ENCODE data around the gene CYP2U1. TPM values are rescaled to one million over a fixed set of nuclear protein-coding genes. Genes with fewer than 3 reads are reported as not detected.

The CYP2U1 gene
- total and polyA plus RNA-seq, 2 of the 8 experiments (the other 6 are each of a cell fraction or from before 2014, with no cell fraction given), result 3.1 to 5.0 TPM

GRCh38 chr4:107897823-107898222 lies 33.5 kb upstream of the CYP2U1 start:
- Histone ChIP-seq H3K4ac (replicated peaks; ENCODE audit: insufficient read length, low read depth, low read length) (no peak overlapping the region), H4K91ac (replicated peaks; ENCODE audit: insufficient read length, low read length) (no peak overlapping the region), H2BK5ac (ENCODE audit: low read depth, low read length) (no peak overlapping the region), H3K9me3 (ENCODE audit: insufficient read depth in 2 of 2, low read depth in 1 of 2, low read length in 1 of 2) (no peaks in the 10 kb centered on the region), H2AK5ac (ENCODE audit: low read depth, low read length) (no peak overlapping the region), H3K14ac (ENCODE audit: insufficient read length) (no peak overlapping the region), H3K4me3 (ENCODE audit: extremely low read depth in 1 of 4, insufficient read depth in 2 of 4, low read depth in 3 of 4, low read length in 4 of 4) (no peak overlapping the region), H2BK15ac (ENCODE audit: low read length) (no peak overlapping the region), H4K20me1 (replicated peaks in 1 of 2; ENCODE audit: control insufficient read depth in 1 of 2, insufficient read depth in 2 of 2, low read length in 2 of 2) (no peaks in the 10 kb centered on the region), H3K4me2 (ENCODE audit: insufficient read depth in 1 of 2, low read depth in 2 of 2, low read length in 2 of 2) (no peak overlapping the region), H3K4me1 (replicated peaks in 1 of 4; ENCODE audit: control insufficient read depth in 3 of 4, insufficient read depth in 4 of 4, low read length in 3 of 4) (no peaks in the 10 kb centered on the region), H2BK120ac (replicated peaks; ENCODE audit: low read depth, low read length) (no peak overlapping the region), H4K5ac (ENCODE audit: insufficient read length, low read depth, low read length) (no peak overlapping the region), H3K23me2 (ENCODE audit: low read depth, low read length) (no peaks in the 10 kb centered on the region), H3K23ac (ENCODE audit: insufficient read length) (no peak overlapping the region), H3K56ac (replicated peaks; ENCODE audit: insufficient read length, low read depth, low read length) (no peak overlapping the region), H3K36me3 (ENCODE audit: control insufficient read depth in 2 of 4, insufficient read depth in 4 of 4, low read length in 3 of 4) (no peaks in the 10 kb centered on the region), H2BK20ac (ENCODE audit: low read length) (no peak overlapping the region), H2BK12ac (ENCODE audit: low read depth, low read length) (no peak overlapping the region), H3K79me2 (ENCODE audit: control insufficient read depth in 1 of 2, insufficient read depth in 2 of 2, low read length in 2 of 2) (no peaks in the 10 kb centered on the region), H3K79me1 (ENCODE audit: low read depth, low read length) (no peaks in the 10 kb centered on the region), H3K27me3 (replicated peaks in 1 of 4; ENCODE audit: control insufficient read depth in 3 of 4, extremely low read depth in 1 of 4, insufficient read depth in 3 of 4, low read length in 3 of 4) (no peaks in the 10 kb centered on the region), H4K8ac (ENCODE audit: extremely low read depth, insufficient read depth, low read length) (no peak overlapping the region), H3K9ac (replicated peaks in 1 of 4; ENCODE audit: extremely low read depth in 1 of 4, low read depth in 3 of 4, low read length in 3 of 4) (no peak overlapping the region), H3K27ac (ENCODE audit: low read depth, low read length) (no peak overlapping the region), H2AFZ (ENCODE audit: low read length) (no peak overlapping the region), H3K18ac (ENCODE audit: extremely low read depth, low read length) (no peak overlapping the region)
- TF ChIP-seq KDM5A (IDR thresholded peaks at IDR 0.05; ENCODE audit: low read length) (no peak), BCL11A (IDR thresholded peaks at IDR 0.05; ENCODE audit: low read depth in 2 of 2, low read length in 2 of 2) (no peak), CEBPB (IDR thresholded peaks at IDR 0.05; ENCODE audit: low read depth, low read length) (no peak)
- ChIA-PET POLR2A (ENCODE audit: partially characterized antibody) (no interaction called here), CTCF (ENCODE audit: partially characterized antibody) (interaction anchor here (1.2 to 1.5 kb wide), 2 partner anchors 12 to 139 kb away, joined by 3 read pairs; no protein-coding TSS in a partner anchor)
- FAIRE-seq (no peak), DNase-seq (ENCODE audit: low read depth in 1 of 2, low spot score in 2 of 2) (no peak)

Data from H1 (cell line).